Liver (tissue), 9 donors: ENCODE data around the gene HEG1. TPM values are rescaled to one million over a fixed set of nuclear protein-coding genes. Genes with fewer than 3 reads are reported as not detected.

Experiments used
- DNase-seq: peaks from one replicate; pipeline ENCODE4 v3.0.0-alpha.2; 2017; ENCODE audit warnings: low spot score
- H3K27ac ChIP-seq, 2 donors: one replicate each; pipeline ENCODE4 v1.7.0; 2013; ENCODE audit warnings: inconsistent platforms in 2 of 2, low read length in 2 of 2, control low read depth in 1 of 2, low read depth in 1 of 2, mild to moderate bottlenecking in 1 of 2
- H3K27me3 ChIP-seq, 4 donors: one replicate each; pipeline versions ENCODE4 v1.6.1 to v1.7.0; 2013; ENCODE audit warnings: low read length in 3 of 4, inconsistent platforms in 1 of 4, mild to moderate bottlenecking in 1 of 4, moderate library complexity in 1 of 4; ENCODE audit not compliant: control insufficient read depth in 4 of 4, insufficient read depth in 4 of 4
- H3K36me3 ChIP-seq, 4 donors: one replicate each; pipeline versions ENCODE4 v1.6.1 to v1.7.0; 2013; ENCODE audit warnings: low read length in 3 of 4, mild to moderate bottlenecking in 3 of 4, low read depth in 1 of 4, moderate library complexity in 1 of 4; ENCODE audit not compliant: control insufficient read depth in 4 of 4, insufficient read depth in 3 of 4
- H3K4me1 ChIP-seq, 4 donors: one replicate each; pipeline versions ENCODE4 v1.6.1 to v1.7.0; 2013; ENCODE audit warnings: low read length in 3 of 4, mild to moderate bottlenecking in 3 of 4, moderate library complexity in 1 of 4; ENCODE audit not compliant: control insufficient read depth in 4 of 4, insufficient read depth in 4 of 4
- H3K4me3 ChIP-seq, 3 donors: one replicate each; pipeline versions ENCODE4 v1.6.1 to v1.7.0; 2013; ENCODE audit warnings: low read length in 3 of 3, control low read depth in 1 of 3, low read depth in 1 of 3, mild to moderate bottlenecking in 1 of 3
- H3K9ac ChIP-seq, 2 donors: one replicate each; pipeline ENCODE4 v1.7.0; 2013; ENCODE audit warnings: low read length in 2 of 2, mild to moderate bottlenecking in 2 of 2, moderate library complexity in 2 of 2, control low read depth in 1 of 2, low read depth in 1 of 2
- H3K9me3 ChIP-seq, 4 donors: one replicate each; pipeline versions ENCODE4 v1.6.1 to v1.7.0; 2013; ENCODE audit warnings: low read length in 3 of 4; ENCODE audit not compliant: control insufficient read depth in 4 of 4
- CTCF ChIP-seq: fragments of 150-350 bp; IDR thresholded peaks from 2 replicates; pipeline ENCODE4 v1.5.1; 2017; ENCODE audit warnings: improper control_type of control experiment, low read depth, low read length; ENCODE audit not compliant: missing input control
- EGR1 ChIP-seq, 2 donors: IDR thresholded peaks; 2 replicates each; pipeline ENCODE4 v1.6.1; 2016 to 2018; ENCODE audit warnings: antibody characterized with exemption in 2 of 2, low read depth in 2 of 2
- FOXA1 ChIP-seq: IDR thresholded peaks from 2 replicates; pipeline ENCODE4 v1.6.1; 2016; ENCODE audit warnings: antibody characterized with exemption
- FOXA2 ChIP-seq: IDR thresholded peaks from 2 replicates; pipeline ENCODE4 v1.6.1; 2016; ENCODE audit warnings: antibody characterized with exemption
- GABPA ChIP-seq, 2 donors: IDR thresholded peaks in 1 of 2; conservative IDR thresholded peaks in 1 of 2; 2 replicates each; pipeline ENCODE4 v1.6.1; 2016; ENCODE audit warnings: antibody characterized with exemption in 2 of 2, mild to moderate bottlenecking in 1 of 2, moderate library complexity in 1 of 2
- HNF4A ChIP-seq, 2 donors: conservative IDR thresholded peaks; 2 replicates each; pipeline ENCODE4 v1.6.1; 2016; ENCODE audit warnings: antibody characterized with exemption in 2 of 2, mild to moderate bottlenecking in 2 of 2
- HNF4G ChIP-seq: IDR thresholded peaks from 2 replicates; pipeline ENCODE4 v1.6.1; 2016; ENCODE audit warnings: antibody characterized with exemption
- JUND ChIP-seq, 2 donors: IDR thresholded peaks; 2 replicates each; pipeline ENCODE4 v1.6.1; 2016; ENCODE audit warnings: antibody characterized with exemption in 2 of 2
- MAX ChIP-seq: IDR thresholded peaks from 2 replicates; pipeline ENCODE4 v1.6.1; 2016; ENCODE audit warnings: antibody characterized with exemption
- NR2F2 ChIP-seq: IDR thresholded peaks from 2 replicates; pipeline ENCODE4 v1.6.1; 2016; ENCODE audit warnings: antibody characterized with exemption
- RAD21 ChIP-seq, 2 donors: IDR thresholded peaks; 2 replicates each; pipeline ENCODE4 v1.6.1; 2016; ENCODE audit warnings: antibody characterized with exemption in 2 of 2, mild to moderate bottlenecking in 2 of 2
- REST ChIP-seq: IDR thresholded peaks from 2 replicates; pipeline ENCODE4 v1.6.1; 2016; ENCODE audit warnings: antibody characterized with exemption, mild to moderate bottlenecking
- RXRA ChIP-seq, 2 donors: IDR thresholded peaks; 2 replicates each; pipeline ENCODE4 v1.6.1; 2017 to 2018; ENCODE audit warnings: antibody characterized with exemption in 2 of 2, mild to moderate bottlenecking in 1 of 2
- SP1 ChIP-seq: IDR thresholded peaks from 2 replicates; pipeline ENCODE4 v1.6.1; 2018; ENCODE audit warnings: antibody characterized with exemption, mild to moderate bottlenecking
- TAF1 ChIP-seq: conservative IDR thresholded peaks from 2 replicates; pipeline ENCODE4 v1.6.1; 2016; ENCODE audit warnings: antibody characterized with exemption, mild to moderate bottlenecking
- ZBTB33 ChIP-seq: IDR thresholded peaks from 2 replicates; pipeline ENCODE4 v1.6.1; 2016; ENCODE audit warnings: antibody characterized with exemption
- WGBS: extraction: QIAGEN DNeasy Blood & Tissue Kit; methylation state at CpG from one replicate; pipeline ENCODE4 v1.1.7; 2013; 5-methylcytosine and 5-hydroxymethylcytosine counted together
- polyA plus RNA-seq, 2 donors: library from polyadenylated mRNA; stranded (reverse) in 1 of 2; unstranded in 1 of 2; fragments of 200-250 nt in 1 of 2; fragments of >200 nt in 1 of 2; fragmentation: Nextera tagmentation in 1 of 2; extraction: Ambion mirVana in 1 of 2; gene quantifications; one replicate each; pipeline versions ENCODE4 v1.2.1 to v1.2.3, GENCODE V29; 2013 to 2015
- total RNA-seq, 2 donors: library from RNA; depleted of rRNA; stranded (reverse); fragments of >200 nt; gene quantifications; one replicate each; pipeline ENCODE4 v1.2.3, GENCODE V29; 2014
- donor health status: healthy.
- donor health status: healthy.
- donor health status: healthy.
- donor health status: healthy.
- donor health status: healthy.

The HEG1 gene
- total and polyA plus RNA-seq, 4 donors: 1.4 to 16.0 (median 5.3) TPM

- H3K4me1 ChIP-seq: peaks cover 0 to 4% (median 0%) of the 10 kb centered on the region in 4 donors
- H3K27me3 ChIP-seq: no peaks in the 10 kb centered on the region
- H3K9ac ChIP-seq: no peak overlapping the region
- H3K9me3 ChIP-seq: no peaks in the 10 kb centered on the region
- no peak overlapping the region for H3K27ac ChIP-seq
- no peak for DNase-seq
- no peak overlapping the region for H3K4me3 ChIP-seq
- no peaks in the 10 kb centered on the region for H3K36me3 ChIP-seq
- WGBS: 78% methylated on average over 3 of the region's 3 CpGs
- TF ChIP-seq CTCF: no peak
- TF ChIP-seq ZBTB33: no peak
- TF ChIP-seq MAX: no peak
- TF ChIP-seq GABPA (IDR thresholded peaks at IDR 0.05 in 1 of 2, conservative IDR thresholded peaks at IDR 0.05 in 1 of 2): no peak
- TF ChIP-seq REST: no peak
- no peak for TF ChIP-seq HNF4G
- no peak for TF ChIP-seq FOXA1
- no peak for TF ChIP-seq TAF1
- TF ChIP-seq EGR1 (IDR thresholded peaks at IDR 0.05; ENCODE audit: low read depth in 2 of 2): no peak
- TF ChIP-seq HNF4A (conservative IDR thresholded peaks at IDR 0.05): no peak
- TF ChIP-seq RXRA (IDR thresholded peaks at IDR 0.05): no peak
- no peak for TF ChIP-seq SP1
- no peak for TF ChIP-seq FOXA2
- no peak for TF ChIP-seq RAD21 (IDR thresholded peaks at IDR 0.05)
- no peak for TF ChIP-seq JUND (IDR thresholded peaks at IDR 0.05)
- TF ChIP-seq NR2F2: no peak
These were observed 11.4 kb upstream of the HEG1 start for GRCh38 chr3:125067225-125067624.
